HEK293 (cell line): ENCODE results near the gene SCN5A.

ENCODE experiments used
- CTCF ChIA-PET: fragments of 350-600 bp; formaldehyde crosslinking; extraction: SDS; loops from one replicate; lab custom pipeline; 2021; ENCODE audit warnings: antibody characterized with exemption; lab: Yijun Ruan, JAX
- POLR2A ChIA-PET: fragments of 300-600 bp; formaldehyde crosslinking; extraction: SDS; loops from one replicate; lab custom pipeline; 2020; ENCODE audit warnings: antibody characterized with exemption, inconsistent platforms; lab: Yijun Ruan, JAX
- H3K27ac ChIP-seq: fragments of 200-500 bp; sonication (Bioruptor generic); 2 replicates; pipeline ENCODE4 v1.5.1; 2014; ENCODE audit warnings: low read depth, low read length, control low read depth, inconsistent platforms; ENCODE audit errors: extremely low read depth
- H3K36me3 ChIP-seq, 2 experiments: fragments of 200-500 bp in 1 of 2; sonication (Bioruptor generic) in 1 of 2; 1 replicate in 1 of 2; 2 replicates in 1 of 2; pipeline ENCODE4 v1.5.1; 2014 to 2017; ENCODE audit warnings: inconsistent platforms in 2 of 2, low read length in 2 of 2; ENCODE audit not compliant: control insufficient read depth in 2 of 2, insufficient read depth in 1 of 2
- H3K4me1 ChIP-seq: fragments of 200-500 bp; sonication (Bioruptor generic); 2 replicates; pipeline ENCODE4 v1.5.1; 2014; ENCODE audit warnings: mild to moderate bottlenecking, low read length, inconsistent platforms; ENCODE audit not compliant: control insufficient read depth, insufficient read depth
- H3K4me3 ChIP-seq: 2 replicates; pipeline ENCODE4 v1.5.1; 2011; ENCODE audit warnings: low read depth, mild to moderate bottlenecking, control low read depth, low read length, moderate library complexity
- H3K9me3 ChIP-seq: fragments of 200-500 bp; sonication (Bioruptor generic); 2 replicates; pipeline ENCODE4 v1.5.1; 2014; ENCODE audit warnings: low read depth, low read length, inconsistent platforms; ENCODE audit not compliant: control insufficient read depth, insufficient read depth
- GFI1B ChIP-seq: fragments of 450-650 bp; formaldehyde crosslinking; IDR thresholded peaks from 2 replicates; pipeline ENCODE4 v1.5.1; 2016; ENCODE audit warnings: missing biosample characterization, missing genetic modification characterization
- IKZF3 ChIP-seq: fragments of 450-650 bp; IDR thresholded peaks from 2 replicates; pipeline ENCODE4 v1.5.0; 2018; ENCODE audit warnings: missing biosample characterization, mild to moderate bottlenecking, missing genetic modification characterization, moderate library complexity
- PRDM2 ChIP-seq: fragments of 450-650 bp; formaldehyde crosslinking; IDR thresholded peaks from 2 replicates; pipeline ENCODE4 v1.5.1; 2016; ENCODE audit warnings: missing biosample characterization, missing genetic modification characterization, borderline replicate concordance
- SP2 ChIP-seq: fragments of 450-650 bp; formaldehyde crosslinking; IDR thresholded peaks from 2 replicates; pipeline ENCODE4 v1.5.1; 2016; ENCODE audit warnings: missing biosample characterization, missing genetic modification characterization
- SP3 ChIP-seq: fragments of 450-650 bp; formaldehyde crosslinking; IDR thresholded peaks from 2 replicates; pipeline ENCODE4 v1.5.1; 2016; ENCODE audit warnings: missing biosample characterization, missing genetic modification characterization
- YY2 ChIP-seq: fragments of 450-650 bp; formaldehyde crosslinking; IDR thresholded peaks from 2 replicates; pipeline ENCODE4 v1.5.1; 2016; ENCODE audit warnings: missing biosample characterization, missing genetic modification characterization
- ZNF23 ChIP-seq: fragments of 450-650 bp; formaldehyde crosslinking; IDR thresholded peaks from 2 replicates; pipeline ENCODE4 v1.5.1; 2016; ENCODE audit warnings: missing biosample characterization, missing genetic modification characterization, borderline replicate concordance
- ZNF266 ChIP-seq: fragments of 450-650 bp; formaldehyde crosslinking; IDR thresholded peaks from 2 replicates; pipeline ENCODE4 v1.5.1; 2016; ENCODE audit warnings: missing biosample characterization, missing genetic modification characterization, low read depth
- ZNF423 ChIP-seq: fragments of 450-650 bp; formaldehyde crosslinking; IDR thresholded peaks from 2 replicates; pipeline ENCODE4 v1.5.1; 2016; ENCODE audit warnings: missing biosample characterization, missing genetic modification characterization
- ZNF513 ChIP-seq: fragments of 450-650 bp; IDR thresholded peaks from 2 replicates; pipeline ENCODE4 v1.5.1; 2018; ENCODE audit warnings: missing biosample characterization, missing genetic modification characterization
- ZNF561 ChIP-seq: fragments of 450-650 bp; IDR thresholded peaks from 2 replicates; pipeline ENCODE4 v1.5.1; 2018; ENCODE audit warnings: missing biosample characterization, missing genetic modification characterization, borderline replicate concordance
- ZNF658 ChIP-seq: fragments of 450-650 bp; formaldehyde crosslinking; IDR thresholded peaks from 2 replicates; pipeline ENCODE4; 2016; ENCODE audit warnings: missing biosample characterization, missing genetic modification characterization
- ZNF747 ChIP-seq: fragments of 450-650 bp; formaldehyde crosslinking; IDR thresholded peaks from 2 replicates; pipeline ENCODE4 v1.5.1; 2016; ENCODE audit warnings: missing biosample characterization, missing genetic modification characterization
- ZNF776 ChIP-seq: fragments of 450-650 bp; formaldehyde crosslinking; IDR thresholded peaks from 2 replicates; pipeline ENCODE4 v1.5.0; 2017; ENCODE audit warnings: missing biosample characterization, missing genetic modification characterization, borderline replicate concordance
- ZNF791 ChIP-seq: fragments of 450-650 bp; formaldehyde crosslinking; IDR thresholded peaks from 2 replicates; pipeline ENCODE4 v1.5.1; 2016; ENCODE audit warnings: missing biosample characterization, missing genetic modification characterization
- ZNF792 ChIP-seq: fragments of 450-650 bp; formaldehyde crosslinking; IDR thresholded peaks from 2 replicates; pipeline ENCODE4 v1.5.1; 2016; ENCODE audit warnings: missing biosample characterization, missing genetic modification characterization
- TF ChIP-seq, protein P1 (sequence below): fragments of 450-650 bp; formaldehyde crosslinking; IDR thresholded peaks from 2 replicates; pipeline ENCODE4 v1.5.1; 2016; ENCODE audit warnings: missing biosample characterization, missing genetic modification characterization
- TF ChIP-seq, protein P2 (sequence below): fragments of 450-650 bp; formaldehyde crosslinking; IDR thresholded peaks from 2 replicates; pipeline ENCODE4 v1.5.0; 2017; ENCODE audit warnings: missing biosample characterization, missing genetic modification characterization, borderline replicate concordance
- TF ChIP-seq, protein P3 (sequence below): fragments of 450-650 bp; formaldehyde crosslinking; IDR thresholded peaks from 2 replicates; pipeline ENCODE4 v1.5.1; 2017; ENCODE audit warnings: missing biosample characterization, missing genetic modification characterization

The SCN5A gene

GRCh38 chr3:38534604-38535003 lies 114.9 kb downstream of the SCN5A start:
- no peaks in the 10 kb centered on the region for H3K9me3 ChIP-seq
- H3K27ac ChIP-seq: no peak overlapping the region
- ChIA-PET CTCF (interaction anchor here (0.7 to 1.3 kb wide), 2 partner anchors 13 to 301 kb away, joined by 3 to 7 read pairs; no protein-coding TSS in a partner anchor), POLR2A (no interaction called here)
- H3K36me3 ChIP-seq: peaks cover 0 to 5% of the 10 kb centered on the region in 2 experiments; a peak in 1 of 3 replicates
- H3K4me3 ChIP-seq: no peak overlapping the region
- TF ChIP-seq ZNF791 (tag by site-specific recombination) (no peak), ZNF423 (tag by site-specific recombination) (no peak), GFI1B (tag by site-specific recombination) (no peak), ZNF776 (tag by site-specific recombination) (no peak), ZNF561 (tag by site-specific recombination) (no peak), IKZF3 (no peak), ZNF747 (tag by site-specific recombination) (no peak), ZNF23 (no peak), ZNF792 (tag by site-specific recombination) (no peak), ZNF513 (tag by site-specific recombination) (no peak)
- TF ChIP-seq, protein P1, sequence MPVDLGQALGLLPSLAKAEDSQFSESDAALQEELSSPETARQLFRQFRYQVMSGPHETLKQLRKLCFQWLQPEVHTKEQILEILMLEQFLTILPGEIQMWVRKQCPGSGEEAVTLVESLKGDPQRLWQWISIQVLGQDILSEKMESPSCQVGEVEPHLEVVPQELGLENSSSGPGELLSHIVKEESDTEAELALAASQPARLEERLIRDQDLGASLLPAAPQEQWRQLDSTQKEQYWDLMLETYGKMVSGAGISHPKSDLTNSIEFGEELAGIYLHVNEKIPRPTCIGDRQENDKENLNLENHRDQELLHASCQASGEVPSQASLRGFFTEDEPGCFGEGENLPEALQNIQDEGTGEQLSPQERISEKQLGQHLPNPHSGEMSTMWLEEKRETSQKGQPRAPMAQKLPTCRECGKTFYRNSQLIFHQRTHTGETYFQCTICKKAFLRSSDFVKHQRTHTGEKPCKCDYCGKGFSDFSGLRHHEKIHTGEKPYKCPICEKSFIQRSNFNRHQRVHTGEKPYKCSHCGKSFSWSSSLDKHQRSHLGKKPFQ (tag by site-specific recombination): no peak
- TF ChIP-seq, protein P2, sequence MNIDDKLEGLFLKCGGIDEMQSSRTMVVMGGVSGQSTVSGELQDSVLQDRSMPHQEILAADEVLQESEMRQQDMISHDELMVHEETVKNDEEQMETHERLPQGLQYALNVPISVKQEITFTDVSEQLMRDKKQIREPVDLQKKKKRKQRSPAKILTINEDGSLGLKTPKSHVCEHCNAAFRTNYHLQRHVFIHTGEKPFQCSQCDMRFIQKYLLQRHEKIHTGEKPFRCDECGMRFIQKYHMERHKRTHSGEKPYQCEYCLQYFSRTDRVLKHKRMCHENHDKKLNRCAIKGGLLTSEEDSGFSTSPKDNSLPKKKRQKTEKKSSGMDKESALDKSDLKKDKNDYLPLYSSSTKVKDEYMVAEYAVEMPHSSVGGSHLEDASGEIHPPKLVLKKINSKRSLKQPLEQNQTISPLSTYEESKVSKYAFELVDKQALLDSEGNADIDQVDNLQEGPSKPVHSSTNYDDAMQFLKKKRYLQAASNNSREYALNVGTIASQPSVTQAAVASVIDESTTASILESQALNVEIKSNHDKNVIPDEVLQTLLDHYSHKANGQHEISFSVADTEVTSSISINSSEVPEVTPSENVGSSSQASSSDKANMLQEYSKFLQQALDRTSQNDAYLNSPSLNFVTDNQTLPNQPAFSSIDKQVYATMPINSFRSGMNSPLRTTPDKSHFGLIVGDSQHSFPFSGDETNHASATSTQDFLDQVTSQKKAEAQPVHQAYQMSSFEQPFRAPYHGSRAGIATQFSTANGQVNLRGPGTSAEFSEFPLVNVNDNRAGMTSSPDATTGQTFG (tag by site-specific recombination): no peak
- H3K4me1 ChIP-seq: no peaks in the 10 kb centered on the region

DNA sequence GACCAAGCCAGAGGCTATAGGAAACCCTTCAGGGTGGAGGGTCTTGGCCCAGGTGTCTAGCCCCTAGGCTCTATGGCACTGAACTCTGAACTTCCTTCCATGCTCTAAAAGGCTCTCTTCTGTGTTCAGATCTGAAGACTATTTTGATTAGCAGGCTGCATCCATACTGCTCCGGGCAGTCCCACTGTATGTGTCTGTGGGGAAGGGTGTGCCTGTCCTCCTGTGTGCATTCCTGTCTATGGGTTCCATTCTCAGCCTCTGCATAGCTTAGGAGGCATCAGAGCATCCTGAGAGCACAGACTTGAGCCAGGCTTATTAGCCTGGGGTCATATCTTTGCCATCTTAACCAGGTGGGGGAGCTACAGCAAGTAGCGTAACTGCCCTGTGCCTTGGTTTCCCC lies 115.3 kb downstream of the SCN5A start:
- POLR2A ChIA-PET: no interaction called here
- CTCF ChIA-PET: interaction anchor here (0.6 to 1.3 kb wide), 3 partner anchors 13 to 301 kb away, joined by 3 to 7 read pairs (median 3); no protein-coding TSS in a partner anchor
- H3K4me3 ChIP-seq: no peak overlapping the region
- H3K27ac ChIP-seq: no peak overlapping the region
- peaks cover 0 to 5% of the 10 kb centered on the region in 2 experiments; a peak in 2 of 3 replicates for H3K36me3 ChIP-seq
- no peaks in the 10 kb centered on the region for H3K9me3 ChIP-seq
- H3K4me1 ChIP-seq: no peaks in the 10 kb centered on the region
- TF ChIP-seq, protein P3, sequence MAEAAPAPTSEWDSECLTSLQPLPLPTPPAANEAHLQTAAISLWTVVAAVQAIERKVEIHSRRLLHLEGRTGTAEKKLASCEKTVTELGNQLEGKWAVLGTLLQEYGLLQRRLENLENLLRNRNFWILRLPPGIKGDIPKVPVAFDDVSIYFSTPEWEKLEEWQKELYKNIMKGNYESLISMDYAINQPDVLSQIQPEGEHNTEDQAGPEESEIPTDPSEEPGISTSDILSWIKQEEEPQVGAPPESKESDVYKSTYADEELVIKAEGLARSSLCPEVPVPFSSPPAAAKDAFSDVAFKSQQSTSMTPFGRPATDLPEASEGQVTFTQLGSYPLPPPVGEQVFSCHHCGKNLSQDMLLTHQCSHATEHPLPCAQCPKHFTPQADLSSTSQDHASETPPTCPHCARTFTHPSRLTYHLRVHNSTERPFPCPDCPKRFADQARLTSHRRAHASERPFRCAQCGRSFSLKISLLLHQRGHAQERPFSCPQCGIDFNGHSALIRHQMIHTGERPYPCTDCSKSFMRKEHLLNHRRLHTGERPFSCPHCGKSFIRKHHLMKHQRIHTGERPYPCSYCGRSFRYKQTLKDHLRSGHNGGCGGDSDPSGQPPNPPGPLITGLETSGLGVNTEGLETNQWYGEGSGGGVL (tag by site-specific recombination): no peak
- TF ChIP-seq ZNF266 (no peak), SP3 (no peak), ZNF658 (no peak), YY2 (no peak), SP2 (tag by site-specific recombination) (no peak), PRDM2 (no peak)
- TF ChIP-seq, protein P2 (tag by site-specific recombination): no peak
